H1 (cell line): ENCODE measurements around the gene CD79A. TPM values are rescaled to one million over a fixed set of nuclear protein-coding genes. Genes with fewer than 3 reads are reported as not detected.

Experiments
- BCL11A ChIP-seq, 2 experiments: IDR thresholded peaks; one replicate each; pipeline ENCODE4 v1.6.1; 2011; ENCODE audit warnings: low read depth in 2 of 2, low read length in 2 of 2, mild to moderate bottlenecking in 2 of 2
- CEBPB ChIP-seq: IDR thresholded peaks from 2 replicates; pipeline ENCODE4 v1.6.1; 2012; ENCODE audit warnings: low read depth, low read length
- CHD7 ChIP-seq: fragments of 300-600 bp; sonication (generic); IDR thresholded peaks from 2 replicates; pipeline ENCODE4 v1.7.1; 2012; ENCODE audit warnings: low read length, moderate library complexity, mild to moderate bottlenecking, inconsistent platforms; ENCODE audit not compliant: insufficient replicate concordance
- CTCF ChIP-seq, 3 experiments: IDR thresholded peaks; 1 replicate in 2 of 3; 2 replicates in 1 of 3; pipeline versions ENCODE4 v1.5.1 to v1.6.1; 2011; ENCODE audit warnings: low read length in 3 of 3, mild to moderate bottlenecking in 3 of 3, inconsistent platforms in 2 of 3, low read depth in 1 of 3, moderate library complexity in 1 of 3; ENCODE audit not compliant: insufficient read depth in 1 of 3; ENCODE audit errors: control extremely low read depth in 1 of 3
- HDAC2 ChIP-seq, 2 experiments: fragments of 300-600 bp in 1 of 2; sonication (generic) in 1 of 2; IDR thresholded peaks; 2 replicates each; pipeline ENCODE4 v1.6.1; 2011 to 2012; ENCODE audit warnings: low read depth in 2 of 2, low read length in 2 of 2, mild to moderate bottlenecking in 2 of 2, moderate library complexity in 2 of 2, borderline replicate concordance in 1 of 2, inconsistent platforms in 1 of 2
- JUN ChIP-seq: IDR thresholded peaks from 2 replicates; pipeline ENCODE4 v1.6.1; 2011; ENCODE audit warnings: low read depth, mild to moderate bottlenecking, improper control_type of control experiment, low read length
- JUND ChIP-seq: IDR thresholded peaks from 2 replicates; pipeline ENCODE4 v1.6.1; 2011; ENCODE audit warnings: mild to moderate bottlenecking, improper control_type of control experiment, low read length
- POLR2AphosphoS5 ChIP-seq: IDR thresholded peaks from 2 replicates; pipeline ENCODE4 v1.6.1; 2011; ENCODE audit warnings: low read depth, low read length
- polyA plus RNA-seq, 7 experiments: library from polyadenylated mRNA; depleted of rRNA in 3 of 7; stranded (reverse) in 5 of 7; unstranded in 2 of 7; fragments of >200 nt in 5 of 7; fragments of 200-250 nt in 2 of 7; gene quantifications; 1 replicate in 5 of 7; 2 replicates in 1 of 7; 4 replicates in 1 of 7; pipeline versions ENCODE4 v1.2.1 to v1.2.3, GENCODE V29; 2011 to 2013; ENCODE audit warnings: missing spikeins in 2 of 7, mixed read lengths in 2 of 7
- total RNA-seq: library from RNA; stranded (reverse); fragmentation: NEBNext Ultra II Directional; extraction: Animal tissue kit (Norgen Biotek cat#: 25700); gene quantifications from 2 replicates; pipeline ENCODE4 v1.2.1, GENCODE V29; 2021
- TF ChIP-seq, protein P1 (sequence below): IDR thresholded peaks from 2 replicates; pipeline ENCODE4 v1.6.1; 2011; ENCODE audit warnings: low read depth, mild to moderate bottlenecking, low read length; ENCODE audit not compliant: insufficient read depth

Gene CD79A
- total and polyA plus RNA-seq, 2 of the 8 experiments (the other 6 are each of a cell fraction or from before 2014, with no cell fraction given): 0.54 to 0.77 TPM

GRCh38 chr19:41889896-41890295, 12.8 kb downstream of the CD79A start (continued):
- no peak for TF ChIP-seq CHD7
- no peak for TF ChIP-seq JUN
- TF ChIP-seq HDAC2 (IDR thresholded peaks at IDR 0.05; ENCODE audit: borderline replicate concordance in 1 of 2, low read depth in 2 of 2, low read length in 2 of 2): no peak
- TF ChIP-seq CEBPB: no peak
- TF ChIP-seq, protein P1, sequence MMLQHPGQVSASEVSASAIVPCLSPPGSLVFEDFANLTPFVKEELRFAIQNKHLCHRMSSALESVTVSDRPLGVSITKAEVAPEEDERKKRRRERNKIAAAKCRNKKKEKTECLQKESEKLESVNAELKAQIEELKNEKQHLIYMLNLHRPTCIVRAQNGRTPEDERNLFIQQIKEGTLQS: no peak
- no peak for TF ChIP-seq BCL11A (IDR thresholded peaks at IDR 0.05; ENCODE audit: low read depth in 2 of 2, low read length in 2 of 2)
- no peak for TF ChIP-seq CTCF (IDR thresholded peaks at IDR 0.05; ENCODE audit: control extremely low read depth in 1 of 3, insufficient read depth in 1 of 3, low read depth in 1 of 3, low read length in 3 of 3)
- no peak for TF ChIP-seq POLR2AphosphoS5
- TF ChIP-seq JUND: no peak
